AG04450 (cell line): ENCODE results near the gene FXYD5. TPM values are rescaled to one million over a fixed set of nuclear protein-coding genes. Genes with fewer than 3 reads are reported as not detected.
"Not testable (repeated sequence)": the region's sequence is repeated elsewhere in the genome, so short reads cannot be mapped to it uniquely, and the experiment has no call there.

Source experiments
- CTCF ChIA-PET: fragments of 300-600, 350-600 bp; formaldehyde crosslinking; extraction: SDS; loops from one replicate; lab custom pipeline; 2022; ENCODE audit warnings: antibody characterized with exemption, inconsistent platforms; lab: Charles Lee
- POLR2A ChIA-PET: fragments of 350-600 bp; formaldehyde crosslinking; extraction: SDS; loops from one replicate; lab custom pipeline; 2021; ENCODE audit warnings: antibody characterized with exemption, inconsistent platforms; lab: Yijun Ruan, JAX
- DNase-seq: peaks from one replicate; pipeline ENCODE4 v3.0.0-alpha.2; 2011; ENCODE audit warnings: low read depth, low spot score
- H3K27ac ChIP-seq: one replicate; pipeline ENCODE4 v1.5.1; 2012; ENCODE audit warnings: low read depth, low read length, control low read depth
- H3K27me3 ChIP-seq: one replicate; pipeline ENCODE4 v1.6.0; 2012; ENCODE audit warnings: low read length; ENCODE audit not compliant: control insufficient read depth, insufficient read depth
- H3K4me3 ChIP-seq: 2 replicates; pipeline ENCODE4 v1.5.1; 2011; ENCODE audit warnings: mild to moderate bottlenecking, low read depth, low read length, control low read depth
- H3K9me3 ChIP-seq: 2 replicates; pipeline ENCODE4 v1.5.1; 2012; ENCODE audit warnings: low read length; ENCODE audit not compliant: control insufficient read depth, insufficient read depth
- CTCF ChIP-seq: IDR thresholded peaks from 2 replicates; pipeline ENCODE4 v1.5.1; 2011; ENCODE audit warnings: low read depth, low read length, control low read depth, inconsistent platforms
- polyA plus RNA-seq: library from polyadenylated mRNA; depleted of rRNA; stranded (reverse); fragments of >200 nt; gene quantifications from 2 replicates; pipeline ENCODE4 v1.2.3, GENCODE V29; 2011

FXYD5 gene
- polyA plus RNA-seq, 1 experiment, result 80.3 TPM

- no peak overlapping the region for H3K4me3 ChIP-seq
- H3K27me3 ChIP-seq, result no peaks in the 10 kb centered on the region
- CTCF ChIA-PET, result interaction anchor here (0.9 to 6.8 kb wide), 2 partner anchors 9 to 85 kb away, joined by 3 to 83 read pairs; partner anchors contain the start of gene FXYD7
- DNase-seq, result no peak
- H3K27ac ChIP-seq, result no peak overlapping the region
- TF ChIP-seq CTCF, result no peak
- H3K9me3 ChIP-seq, result no peaks in the 10 kb centered on the region; the same call in 1 of the 2 replicates
- POLR2A ChIA-PET, result no interaction called here
Measured at GRCh38 chr19:35151273-35152065, 3.1 kb upstream of the FXYD5 start.

GRCh38 chr19:35153129-35153522 lies 1.4 kb upstream of the FXYD5 start:
- H3K27me3 ChIP-seq, H3K27ac ChIP-seq, POLR2A ChIA-PET, H3K4me3 ChIP-seq, H3K9me3 ChIP-seq, DNase-seq: not testable (repeated sequence)
- CTCF ChIA-PET, result interaction anchor here (1.8 to 6.8 kb wide), 5 partner anchors 8 to 64 kb away, joined by 5 to 83 read pairs (median 7); partner anchors contain the start of gene FXYD7

GRCh38 chr19:35153701-35154524 lies 622 bp upstream of the FXYD5 start:
- no peak for DNase-seq
- peak; percentile 68 for TF ChIP-seq CTCF
- Histone ChIP-seq H3K4me3 (peak overlapping the region; percentile 92), H3K27ac (no peak overlapping the region), H3K27me3 (no peaks in the 10 kb centered on the region), H3K9me3 (no peaks in the 10 kb centered on the region; the same call in 1 of the 2 replicates)
- ChIA-PET CTCF (interaction anchor here (0.6 to 6.8 kb wide), 11 partner anchors 8 to 1739 kb away, joined by 3 to 83 read pairs (median 6); partner anchors contain the start of gene FXYD7), POLR2A (interaction anchor here (0.5 to 1.1 kb wide), 3 partner anchors 13 to 86 kb away, joined by 3 to 4 read pairs (median 4); no protein-coding TSS in a partner anchor)

GRCh38 chr19:35155441-35155840 lies 906 bp downstream of the FXYD5 start:
- DNase-seq, result no peak
- Histone ChIP-seq H3K4me3 (peak overlapping the region; percentile 92), H3K9me3 (no peaks in the 10 kb centered on the region; the same call in 1 of the 2 replicates), H3K27ac (no peak overlapping the region), H3K27me3 (no peaks in the 10 kb centered on the region)
- POLR2A ChIA-PET, result no interaction called here
- CTCF ChIA-PET, result interaction anchor here (6.8 kb wide), 1 partner anchor 13 kb away, joined by 83 read pairs; the partner anchor contains the start of gene FXYD7
- TF ChIP-seq CTCF, result no peak

GRCh38 chr19:35155981-35156672 lies 1.6 kb downstream of the FXYD5 start:
- Histone ChIP-seq H3K27me3 (no peaks in the 10 kb centered on the region), H3K4me3 (peak overlapping the region; percentile 92), H3K9me3 (no peaks in the 10 kb centered on the region; the same call in 1 of the 2 replicates), H3K27ac (no peak overlapping the region)
- POLR2A ChIA-PET, result no interaction called here
- CTCF ChIA-PET, result interaction anchor here (0.6 kb wide), 1 partner anchor 89 kb away, joined by 3 read pairs; no protein-coding TSS in a partner anchor
- no peak for TF ChIP-seq CTCF
- no peak for DNase-seq
